GM19468 (cell line): Measurements from ENCODE around the gene CYB5B.

Experiments
- ATAC-seq: cut with Tn5 transposase; IDR thresholded peaks from one replicate; pipeline ENCODE4 v1.9.1; 2021; ENCODE audit warnings: mild to moderate bottlenecking, moderate library complexity, moderate number of reproducible peaks; ENCODE audit not compliant: unreplicated experiment; ENCODE audit errors: extremely low read depth

CYB5B gene

GRCh38 chr16:69511651-69512050, 87.2 kb downstream of the CYB5B start:
- ATAC-seq: no peak

- no peak for ATAC-seq
Measured at GRCh38 chr16:69513180-69513966, 89.0 kb downstream of the CYB5B start.

- no peak for ATAC-seq
Measured at GRCh38 chr16:69514356-69514755, 89.9 kb downstream of the CYB5B start.
